Measurements from ENCODE around the gene CEP290.

The CEP290 gene, protein sequence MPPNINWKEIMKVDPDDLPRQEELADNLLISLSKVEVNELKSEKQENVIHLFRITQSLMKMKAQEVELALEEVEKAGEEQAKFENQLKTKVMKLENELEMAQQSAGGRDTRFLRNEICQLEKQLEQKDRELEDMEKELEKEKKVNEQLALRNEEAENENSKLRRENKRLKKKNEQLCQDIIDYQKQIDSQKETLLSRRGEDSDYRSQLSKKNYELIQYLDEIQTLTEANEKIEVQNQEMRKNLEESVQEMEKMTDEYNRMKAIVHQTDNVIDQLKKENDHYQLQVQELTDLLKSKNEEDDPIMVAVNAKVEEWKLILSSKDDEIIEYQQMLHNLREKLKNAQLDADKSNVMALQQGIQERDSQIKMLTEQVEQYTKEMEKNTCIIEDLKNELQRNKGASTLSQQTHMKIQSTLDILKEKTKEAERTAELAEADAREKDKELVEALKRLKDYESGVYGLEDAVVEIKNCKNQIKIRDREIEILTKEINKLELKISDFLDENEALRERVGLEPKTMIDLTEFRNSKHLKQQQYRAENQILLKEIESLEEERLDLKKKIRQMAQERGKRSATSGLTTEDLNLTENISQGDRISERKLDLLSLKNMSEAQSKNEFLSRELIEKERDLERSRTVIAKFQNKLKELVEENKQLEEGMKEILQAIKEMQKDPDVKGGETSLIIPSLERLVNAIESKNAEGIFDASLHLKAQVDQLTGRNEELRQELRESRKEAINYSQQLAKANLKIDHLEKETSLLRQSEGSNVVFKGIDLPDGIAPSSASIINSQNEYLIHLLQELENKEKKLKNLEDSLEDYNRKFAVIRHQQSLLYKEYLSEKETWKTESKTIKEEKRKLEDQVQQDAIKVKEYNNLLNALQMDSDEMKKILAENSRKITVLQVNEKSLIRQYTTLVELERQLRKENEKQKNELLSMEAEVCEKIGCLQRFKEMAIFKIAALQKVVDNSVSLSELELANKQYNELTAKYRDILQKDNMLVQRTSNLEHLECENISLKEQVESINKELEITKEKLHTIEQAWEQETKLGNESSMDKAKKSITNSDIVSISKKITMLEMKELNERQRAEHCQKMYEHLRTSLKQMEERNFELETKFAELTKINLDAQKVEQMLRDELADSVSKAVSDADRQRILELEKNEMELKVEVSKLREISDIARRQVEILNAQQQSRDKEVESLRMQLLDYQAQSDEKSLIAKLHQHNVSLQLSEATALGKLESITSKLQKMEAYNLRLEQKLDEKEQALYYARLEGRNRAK (N-terminal part only)
- total RNA-seq: 73.4 reads per million, percentile 76 among the genes with 10 or more reads in this experiment

DNA sequence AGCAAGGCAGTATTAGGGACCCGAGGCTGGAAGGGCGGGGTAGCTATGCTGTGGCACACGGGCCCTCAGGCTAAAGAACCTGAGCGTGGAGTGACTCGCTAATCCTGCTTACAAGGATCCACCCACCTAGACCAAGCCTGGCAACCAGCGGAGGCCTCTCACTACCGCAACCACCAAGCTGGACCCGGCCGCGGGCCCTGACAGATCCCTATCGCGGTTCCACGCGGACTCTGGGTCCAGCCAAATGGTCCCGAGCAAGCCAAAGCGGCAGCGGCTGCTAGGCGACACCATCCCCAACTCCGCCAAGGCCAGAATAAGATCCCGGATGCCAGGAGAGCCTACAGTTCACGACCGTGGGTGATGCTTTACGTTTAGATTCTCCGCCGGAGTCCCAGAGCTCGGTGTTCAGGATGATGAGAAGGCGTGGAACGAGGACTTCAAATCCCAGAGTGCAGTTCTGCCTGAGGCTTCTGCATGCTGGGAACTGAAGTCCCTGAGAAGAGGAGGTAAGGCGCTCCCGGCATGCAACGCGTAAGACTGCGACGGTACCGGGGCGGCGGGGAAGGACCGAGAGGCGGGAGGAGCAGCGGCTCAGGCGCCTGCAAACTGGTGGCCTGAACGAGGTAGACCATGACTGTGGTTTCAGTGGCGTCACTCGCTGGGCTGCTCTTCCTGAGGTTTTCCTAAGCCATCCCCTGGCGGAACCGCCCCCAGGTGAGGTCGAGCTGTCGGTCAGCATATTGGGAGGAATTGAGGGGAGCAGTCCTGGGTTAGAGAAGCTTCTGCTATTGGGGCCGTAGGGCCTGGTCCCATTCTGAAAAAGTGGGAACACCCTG lies at the start of gene CEP290, which contains the start of gene TMTC3:
TSS of gene CEP290 (minus strand) at position 315 of the 836 bp plus-strand sequence. CDS start 781 bp downstream, outside the sequence.
TSS of gene TMTC3 (plus strand) at position 534 of the 836 bp plus-strand sequence. CDS start 6,009 bp downstream, outside the sequence.
- DNase-seq: peak; percentile 93

DNA sequence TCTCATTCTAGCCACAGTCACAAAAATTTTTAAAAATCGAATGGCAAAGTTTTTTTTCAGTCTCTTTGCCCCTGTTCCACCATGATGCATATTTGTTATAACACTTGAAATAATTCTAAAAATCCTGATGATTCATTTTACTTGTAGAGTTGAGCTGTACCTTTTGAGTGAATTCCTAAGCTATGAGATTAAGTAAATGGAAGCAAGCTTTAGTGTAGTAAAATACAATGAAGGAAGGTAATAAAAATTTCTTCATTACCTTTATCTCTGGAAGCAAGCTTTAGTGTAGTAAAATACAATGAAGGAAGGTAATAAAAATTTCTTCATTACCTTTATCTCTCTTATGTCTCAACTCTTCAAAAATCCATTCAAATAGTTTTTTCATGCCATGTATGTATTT lies 46.3 kb upstream of the CEP290 start:
- no peak for DNase-seq

- DNase-seq: no peak
These were observed 45.7 kb upstream of the CEP290 start for GRCh38 chr12:88187571-88187970.

GRCh38 chr12:88185988-88186387 lies 44.1 kb upstream of the CEP290 start:
- no peak for DNase-seq

- DNase-seq: no peak
These were observed 43.4 kb upstream of the CEP290 start for GRCh38 chr12:88185279-88185678.

- DNase-seq: no peak
These were observed 42.3 kb upstream of the CEP290 start for GRCh38 chr12:88184196-88184595.

DNA sequence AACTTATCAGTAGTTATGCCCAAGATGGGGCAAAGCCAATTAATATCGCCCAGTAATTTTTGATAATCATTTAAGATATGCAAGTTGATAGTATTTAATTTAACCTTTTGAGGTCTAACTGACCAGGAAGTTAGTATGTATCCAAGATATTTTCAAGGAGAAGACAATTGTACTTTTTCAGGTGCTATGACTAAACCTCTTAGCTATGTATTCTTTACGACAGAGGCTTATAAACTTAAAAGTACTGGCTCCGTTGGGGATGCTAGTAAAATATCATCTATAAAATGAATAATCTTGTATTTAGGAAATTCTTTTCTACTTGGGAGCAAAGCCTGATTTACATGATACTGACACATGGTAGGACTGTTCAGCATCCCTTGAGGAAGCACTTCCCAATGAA lies 40.5 kb upstream of the CEP290 start:
- no peak for DNase-seq

DNA sequence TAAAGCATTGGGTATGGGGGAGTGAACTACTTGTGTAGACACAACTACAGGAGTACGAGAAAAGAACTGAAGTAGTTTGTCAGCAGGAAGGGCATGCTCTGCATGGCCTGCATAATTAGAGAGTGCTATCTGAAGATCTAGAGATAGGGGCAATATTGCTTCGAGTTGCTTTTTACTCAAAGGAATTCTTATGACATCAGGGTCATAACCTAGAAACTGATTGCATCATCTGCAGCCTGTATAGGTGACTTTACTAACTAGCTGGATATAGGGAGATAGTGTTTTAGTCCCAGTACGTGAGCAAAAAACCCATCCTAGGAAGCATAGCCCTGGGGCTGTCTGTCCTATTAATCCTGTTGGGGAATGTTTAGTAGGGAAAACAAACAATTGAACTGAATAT lies 40.0 kb upstream of the CEP290 start:
- no peak for DNase-seq

DNA sequence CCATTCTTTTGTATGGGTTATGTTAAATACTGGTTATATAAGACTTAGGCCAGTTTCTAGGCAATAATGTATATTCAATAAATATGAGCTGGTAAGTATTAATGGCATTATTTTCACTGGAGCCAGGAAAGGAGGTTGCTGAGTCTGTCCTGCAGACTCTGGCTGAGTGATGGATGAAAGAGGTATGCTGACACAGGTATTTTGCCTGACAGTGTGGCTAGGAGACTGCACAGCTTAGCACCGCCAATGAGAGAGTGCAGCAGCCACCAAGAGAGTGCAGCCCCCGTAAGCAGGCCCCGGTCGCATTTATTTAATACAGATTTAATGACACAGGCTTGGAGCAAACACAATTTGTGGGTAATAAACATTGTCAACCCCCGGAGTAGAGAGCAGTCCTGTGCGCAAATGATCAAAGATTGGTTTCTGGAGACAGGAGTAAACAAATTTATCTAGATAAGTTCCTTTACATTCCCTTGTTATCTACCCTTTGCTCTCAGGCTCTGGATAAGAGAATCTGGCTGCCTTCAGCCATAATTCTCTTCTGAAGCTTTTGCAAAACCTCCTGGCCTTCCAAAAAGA lies 37.6 kb upstream of the CEP290 start:
- DNase-seq: no peak

DNA sequence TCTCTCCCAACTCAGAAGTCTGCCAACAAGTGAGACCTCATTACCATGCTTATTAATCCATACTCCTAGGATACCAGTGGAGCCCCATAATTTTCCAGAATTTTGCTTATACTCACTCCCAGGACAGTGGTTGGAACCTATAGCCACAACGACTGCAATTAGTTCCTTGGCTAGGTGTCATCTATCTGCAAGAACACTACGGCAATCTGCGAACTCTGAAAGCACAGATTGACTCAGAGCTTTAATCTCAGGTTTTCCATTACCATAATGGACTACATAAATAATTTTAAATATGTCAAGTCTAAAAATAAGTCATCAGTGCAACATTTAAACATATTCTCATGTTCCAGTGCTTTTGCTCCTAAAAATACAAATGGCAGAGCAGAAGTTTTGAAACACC lies 33.7 kb upstream of the CEP290 start:
- no peak for DNase-seq

DNA sequence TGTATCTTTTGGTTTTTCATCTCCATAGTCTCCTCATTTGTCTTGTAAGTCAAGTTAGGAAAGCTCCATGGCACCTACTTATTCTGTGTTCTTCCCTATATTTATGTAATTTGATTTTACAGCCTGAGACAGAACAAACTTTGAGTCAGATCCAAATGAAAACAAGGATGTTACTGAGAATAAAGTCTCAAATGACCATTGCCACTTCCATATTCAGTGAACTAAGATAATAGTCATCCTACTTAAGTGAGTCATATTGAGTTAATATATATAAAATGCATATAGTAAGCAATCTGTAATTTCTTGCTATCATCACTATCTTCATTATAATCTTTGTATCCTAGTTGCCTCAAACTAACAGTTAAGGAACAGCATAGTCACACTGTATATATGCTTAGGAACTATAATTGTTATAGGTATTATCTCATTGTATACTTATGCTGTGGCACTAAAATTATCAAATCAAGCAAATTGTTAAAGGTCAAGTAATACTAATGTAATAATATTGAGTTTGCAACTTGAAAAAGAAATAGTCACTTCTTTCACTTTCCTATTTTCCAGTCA lies 31.0 kb upstream of the CEP290 start:
- no peak for DNase-seq

- DNase-seq: no peak
These were observed 25.5 kb upstream of the CEP290 start for GRCh38 chr12:88167384-88167783.

DNA sequence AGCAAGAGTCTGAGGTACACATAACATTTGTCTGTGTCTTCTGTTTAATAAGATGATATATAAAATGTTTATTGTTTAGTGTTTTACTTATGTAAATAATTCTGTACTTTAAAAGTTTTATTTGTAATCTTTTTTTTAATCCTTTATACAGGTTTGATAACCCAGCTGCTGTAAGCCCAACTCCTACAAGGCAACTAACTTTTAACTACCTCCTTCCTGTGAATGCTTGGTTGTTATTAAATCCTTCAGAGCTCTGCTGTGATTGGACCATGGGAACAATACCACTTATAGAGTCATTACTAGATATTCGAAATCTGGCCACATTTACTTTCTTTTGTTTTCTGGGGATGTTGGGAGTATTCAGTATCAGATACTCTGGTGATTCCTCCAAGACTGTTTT lies 24.3 kb upstream of the CEP290 start:
- no peak for DNase-seq

GRCh38 chr12:88163371-88163770 lies 21.5 kb upstream of the CEP290 start:
- no peak for DNase-seq

DNA sequence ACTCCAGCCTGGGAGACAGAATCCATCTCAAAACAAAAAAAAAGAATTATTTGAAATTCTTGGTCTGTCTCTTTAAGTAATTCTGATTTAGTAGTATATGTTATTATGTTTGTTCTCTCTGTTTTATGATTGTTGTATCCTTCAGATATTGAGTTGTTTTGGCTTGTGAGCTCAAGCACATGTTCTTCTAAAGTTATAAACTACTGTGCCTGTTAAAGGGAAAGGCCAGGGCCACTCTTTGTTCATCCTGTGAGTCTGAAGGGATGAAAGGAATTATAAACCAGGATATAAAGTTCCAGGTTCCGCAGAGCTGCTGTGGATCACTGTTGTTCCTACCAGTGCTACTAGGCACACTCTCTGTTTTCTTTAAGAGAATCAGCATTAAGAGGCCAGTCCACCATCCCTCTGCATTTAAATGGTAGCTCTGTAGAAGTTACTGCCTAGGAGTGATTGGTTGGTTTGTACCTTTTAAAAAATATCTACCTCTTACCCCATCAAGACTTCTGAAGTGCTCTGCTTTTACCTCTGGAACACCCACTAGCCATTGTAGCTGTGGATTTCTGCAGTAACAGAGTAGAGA lies 14.3 kb upstream of the CEP290 start:
- DNase-seq: no peak

GRCh38 chr12:88153959-88154358 lies 12.1 kb upstream of the CEP290 start:
- no peak for DNase-seq

- DNase-seq: no peak
These were observed 8.2 kb upstream of the CEP290 start for GRCh38 chr12:88150063-88150462.

DNA sequence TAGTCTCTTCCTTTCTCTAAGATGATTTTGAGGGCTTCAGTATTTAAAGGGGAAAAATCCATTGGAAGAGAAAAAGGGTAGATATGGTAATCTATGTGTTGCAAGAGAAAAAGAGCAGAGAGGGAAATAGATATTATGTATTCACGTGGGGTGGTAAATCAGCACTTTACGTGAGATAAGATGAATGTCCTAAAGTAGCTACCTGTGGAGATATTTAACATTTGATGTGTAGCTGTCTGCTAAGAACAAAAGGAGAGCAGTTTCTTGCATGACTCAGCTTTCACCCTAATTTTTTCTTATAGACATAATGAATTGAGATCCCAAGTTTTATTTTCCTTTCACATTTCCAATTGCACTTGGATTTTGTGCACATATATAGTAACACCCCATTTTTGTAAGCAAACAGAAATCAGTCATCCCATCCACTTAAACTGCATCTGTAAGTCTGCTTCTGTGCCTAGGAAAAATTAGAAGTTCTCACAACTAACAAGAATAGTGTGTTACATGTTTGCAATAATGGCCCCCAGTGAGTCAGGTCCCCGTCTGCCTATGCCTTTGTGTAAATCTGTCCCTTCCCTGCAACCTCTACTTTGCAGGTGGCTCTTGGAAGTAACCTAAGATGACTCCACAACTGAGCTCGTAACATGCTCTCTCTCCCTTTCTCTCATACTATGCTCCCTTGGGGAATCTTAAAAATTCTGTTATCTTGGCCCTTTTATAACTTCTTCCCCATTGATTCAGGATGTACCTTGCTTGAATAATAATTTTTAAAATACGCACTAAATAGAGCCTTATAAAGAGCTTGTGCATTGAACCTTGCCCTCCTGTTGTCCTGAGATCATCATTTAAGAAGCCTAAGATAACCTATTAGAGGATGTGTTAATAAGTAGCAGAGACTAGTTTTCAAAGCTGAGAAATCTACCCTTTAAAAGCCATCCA lies 3.9 kb upstream of the CEP290 start:
- DNase-seq: no peak

All from effector CD4-positive, alpha-beta T cell (primary cell).